ENCODE measurements around the gene CTSA.

DNA sequence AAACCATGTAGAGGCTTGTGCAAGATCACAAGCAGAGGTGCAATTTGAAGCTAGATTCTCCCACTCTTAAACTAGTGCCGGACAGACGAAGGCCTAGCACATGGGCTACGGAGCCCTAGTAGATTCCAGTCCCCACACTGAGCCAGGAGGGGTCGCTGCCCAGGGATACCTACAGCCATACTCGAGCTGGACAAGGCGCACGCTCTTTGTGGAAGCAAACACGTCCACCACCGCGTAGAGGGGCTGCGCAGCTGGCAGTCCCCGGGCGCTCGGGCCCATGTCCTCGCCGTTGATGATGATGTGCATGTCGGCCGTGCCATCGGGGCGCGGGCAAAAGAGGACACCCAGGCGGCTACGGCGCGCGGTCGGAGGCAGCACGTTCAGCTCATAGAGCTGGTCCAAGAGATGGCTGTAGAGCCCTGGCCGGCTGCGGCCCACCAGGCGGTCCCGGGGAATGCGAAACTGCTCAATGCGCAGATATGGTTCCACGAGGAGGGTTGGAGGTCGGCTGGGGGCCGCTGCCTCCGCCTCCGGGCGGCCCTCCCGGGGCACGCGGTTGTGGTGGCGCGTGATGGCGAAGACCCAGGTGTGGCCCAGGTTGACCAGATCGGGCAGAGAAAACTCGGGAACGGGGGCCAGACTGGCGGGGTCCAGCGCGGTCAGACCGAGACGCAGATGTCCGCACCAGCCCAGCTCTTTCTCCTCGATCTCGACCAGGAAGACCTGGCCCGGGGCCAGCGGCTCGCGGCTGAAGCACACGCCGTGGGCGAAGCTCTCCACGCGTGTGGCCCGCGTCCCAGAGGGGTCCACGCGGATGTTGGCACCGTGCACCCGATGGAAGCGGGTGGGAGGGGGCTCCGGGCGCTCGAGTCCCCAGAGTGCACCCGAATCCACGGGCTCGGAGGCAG lies 804 bp upstream of the CTSA start:
- TF ChIP-seq, protein P1, sequence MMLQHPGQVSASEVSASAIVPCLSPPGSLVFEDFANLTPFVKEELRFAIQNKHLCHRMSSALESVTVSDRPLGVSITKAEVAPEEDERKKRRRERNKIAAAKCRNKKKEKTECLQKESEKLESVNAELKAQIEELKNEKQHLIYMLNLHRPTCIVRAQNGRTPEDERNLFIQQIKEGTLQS (IDR thresholded peaks at IDR 0.05): no peak
- TF ChIP-seq, protein P1 (CRISPR knock-in tag; conservative IDR thresholded peaks at IDR 0.05): no peak
- TF ChIP-seq, protein P2, sequence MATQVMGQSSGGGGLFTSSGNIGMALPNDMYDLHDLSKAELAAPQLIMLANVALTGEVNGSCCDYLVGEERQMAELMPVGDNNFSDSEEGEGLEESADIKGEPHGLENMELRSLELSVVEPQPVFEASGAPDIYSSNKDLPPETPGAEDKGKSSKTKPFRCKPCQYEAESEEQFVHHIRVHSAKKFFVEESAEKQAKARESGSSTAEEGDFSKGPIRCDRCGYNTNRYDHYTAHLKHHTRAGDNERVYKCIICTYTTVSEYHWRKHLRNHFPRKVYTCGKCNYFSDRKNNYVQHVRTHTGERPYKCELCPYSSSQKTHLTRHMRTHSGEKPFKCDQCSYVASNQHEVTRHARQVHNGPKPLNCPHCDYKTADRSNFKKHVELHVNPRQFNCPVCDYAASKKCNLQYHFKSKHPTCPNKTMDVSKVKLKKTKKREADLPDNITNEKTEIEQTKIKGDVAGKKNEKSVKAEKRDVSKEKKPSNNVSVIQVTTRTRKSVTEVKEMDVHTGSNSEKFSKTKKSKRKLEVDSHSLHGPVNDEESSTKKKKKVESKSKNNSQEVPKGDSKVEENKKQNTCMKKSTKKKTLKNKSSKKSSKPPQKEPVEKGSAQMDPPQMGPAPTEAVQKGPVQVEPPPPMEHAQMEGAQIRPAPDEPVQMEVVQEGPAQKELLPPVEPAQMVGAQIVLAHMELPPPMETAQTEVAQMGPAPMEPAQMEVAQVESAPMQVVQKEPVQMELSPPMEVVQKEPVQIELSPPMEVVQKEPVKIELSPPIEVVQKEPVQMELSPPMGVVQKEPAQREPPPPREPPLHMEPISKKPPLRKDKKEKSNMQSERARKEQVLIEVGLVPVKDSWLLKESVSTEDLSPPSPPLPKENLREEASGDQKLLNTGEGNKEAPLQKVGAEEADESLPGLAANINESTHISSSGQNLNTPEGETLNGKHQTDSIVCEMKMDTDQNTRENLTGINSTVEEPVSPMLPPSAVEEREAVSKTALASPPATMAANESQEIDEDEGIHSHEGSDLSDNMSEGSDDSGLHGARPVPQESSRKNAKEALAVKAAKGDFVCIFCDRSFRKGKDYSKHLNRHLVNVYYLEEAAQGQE (IDR thresholded peaks at IDR 0.05; ENCODE audit: borderline replicate concordance): no peak
- TF ChIP-seq, protein P2 (CRISPR knock-in tag; IDR thresholded peaks at IDR 0.05; ENCODE audit: low read depth): no peak

All from K562 (cell line).